GM20431 (cell line): Measurements from ENCODE around the gene DBNL.

Experiments
- in situ Hi-C: fragments of 300-500 bp; cut with MseI, MboI; formaldehyde crosslinking; loops from one replicate; pipeline ENCODE4 v1.15.0; 2020; ENCODE audit warnings: low sequenced_read_pairs; ENCODE audit not compliant: unreplicated experiment

Gene DBNL

GRCh38 chr7:44106311-44107065 lies 62.0 kb downstream of the DBNL start:
- in situ Hi-C loops: no loop called here

GRCh38 chr7:44107116-44107960 lies 62.8 kb downstream of the DBNL start:
- in situ Hi-C loops: no loop called here

- in situ Hi-C loops: no loop called here
Measured at GRCh38 chr7:44107961-44108767, 63.7 kb downstream of the DBNL start.

GRCh38 chr7:44108768-44109750 lies 64.6 kb downstream of the DBNL start:
- in situ Hi-C loops: no loop called here

GRCh38 chr7:44109991-44110390 lies 65.5 kb downstream of the DBNL start:
- in situ Hi-C loops: no loop called here

GRCh38 chr7:44110719-44111635 lies 66.5 kb downstream of the DBNL start:
- in situ Hi-C loops: no loop called here
